HepG2 (cell line): ENCODE data around the gene TMEM145. TPM values are rescaled to one million over a fixed set of nuclear protein-coding genes. Genes with fewer than 3 reads are reported as not detected.

Experiments
- ARID5B ChIP-seq: IDR thresholded peaks from 2 replicates; pipeline ENCODE4 v1.4.0; 2020; ENCODE audit warnings: mild to moderate bottlenecking, missing genetic modification reagents
- ARNT2 ChIP-seq: sonication (generic); formaldehyde crosslinking; IDR thresholded peaks from 2 replicates; pipeline ENCODE4 v1.8.0; 2022; ENCODE audit warnings: mild to moderate bottlenecking, low read depth, missing genetic modification reagents, moderate library complexity
- BCL6 ChIP-seq: IDR thresholded peaks from 2 replicates; pipeline ENCODE4 v1.6.1; 2016; ENCODE audit warnings: missing genetic modification reagents, missing compliant biosample characterization
- JUNB ChIP-seq: sonication (generic); formaldehyde crosslinking; IDR thresholded peaks from 2 replicates; pipeline ENCODE4 v1.8.0; 2022; ENCODE audit warnings: missing genetic modification reagents, mild to moderate bottlenecking, borderline replicate concordance
- LBX2 ChIP-seq: sonication (generic); formaldehyde crosslinking; IDR thresholded peaks from 2 replicates; pipeline ENCODE4 v1.5.0; 2020; ENCODE audit warnings: missing genetic modification reagents, mild to moderate bottlenecking, borderline replicate concordance
- MTA1 ChIP-seq: sonication (generic); formaldehyde crosslinking; IDR thresholded peaks from 2 replicates; pipeline ENCODE4 v1.4.0; 2020; ENCODE audit warnings: missing genetic modification reagents, mild to moderate bottlenecking, borderline replicate concordance
- MYNN ChIP-seq: sonication (generic); formaldehyde crosslinking; IDR thresholded peaks from 2 replicates; pipeline ENCODE4 v1.4.0; 2020; ENCODE audit warnings: mild to moderate bottlenecking, low read depth, missing genetic modification reagents
- NR2F6 ChIP-seq, 2 experiments: IDR thresholded peaks; 2 replicates each; pipeline ENCODE4 v1.6.1; 2016; ENCODE audit warnings: antibody characterized with exemption in 1 of 2, mild to moderate bottlenecking in 1 of 2
- POLR2AphosphoS5 ChIP-seq: IDR thresholded peaks from 2 replicates; pipeline ENCODE4 v1.6.1; 2012; ENCODE audit warnings: low read depth, low read length
- ZNF574 ChIP-seq: sonication (generic); formaldehyde crosslinking; IDR thresholded peaks from 2 replicates; pipeline ENCODE4 v1.4.0; 2020; ENCODE audit warnings: missing genetic modification reagents
- ZNF598 ChIP-seq: sonication (generic); formaldehyde crosslinking; IDR thresholded peaks from 2 replicates; pipeline ENCODE4 v1.5.1; 2020; ENCODE audit warnings: mild to moderate bottlenecking, missing genetic modification reagents, borderline replicate concordance
- ZNF652 ChIP-seq: IDR thresholded peaks from 2 replicates; pipeline ENCODE4 v1.6.1; 2016; ENCODE audit warnings: low read depth, borderline replicate concordance
- ZNF883 ChIP-seq: sonication (generic); formaldehyde crosslinking; IDR thresholded peaks from 2 replicates; pipeline ENCODE4 v1.5.1; 2020; ENCODE audit warnings: mild to moderate bottlenecking, missing genetic modification reagents; ENCODE audit errors: not compliant biosample characterization
- polyA plus RNA-seq, 8 experiments: library from polyadenylated mRNA; depleted of rRNA in 3 of 8; stranded (reverse) in 7 of 8; unstranded in 1 of 8; fragments of >200 nt; fragmentation: Illumina TruSeq in 4 of 8; extraction: Trizol in 4 of 8; gene quantifications; 2 replicates each; pipeline versions ENCODE4 v1.2.1 to v1.2.3, GENCODE V29; 2011 to 2016; ENCODE audit warnings: low read depth in 4 of 8, missing spikeins in 1 of 8, mixed read lengths in 1 of 8; ENCODE audit not compliant: insufficient read depth in 1 of 8
- total RNA-seq, 5 experiments: library from RNA; depleted of rRNA; stranded (reverse); fragments of >200 nt; fragmentation: Illumina TruSeq; extraction: Trizol; gene quantifications; 2 replicates each; pipeline ENCODE4 v1.2.3, GENCODE V29; 2016; ENCODE audit warnings: low read depth in 1 of 5
- TF ChIP-seq, protein P1 (sequence below): IDR thresholded peaks from 2 replicates; pipeline ENCODE4 v1.6.1; 2016
- TF ChIP-seq, protein P2 (sequence below): IDR thresholded peaks from 2 replicates; pipeline ENCODE4 v1.6.1; 2016; ENCODE audit warnings: mild to moderate bottlenecking

TMEM145 gene
- total and polyA plus RNA-seq, 2 of the 13 experiments (the other 11 are each of a cell fraction or from before 2014, with no cell fraction given), result 0.07 to 5.1 TPM

DNA sequence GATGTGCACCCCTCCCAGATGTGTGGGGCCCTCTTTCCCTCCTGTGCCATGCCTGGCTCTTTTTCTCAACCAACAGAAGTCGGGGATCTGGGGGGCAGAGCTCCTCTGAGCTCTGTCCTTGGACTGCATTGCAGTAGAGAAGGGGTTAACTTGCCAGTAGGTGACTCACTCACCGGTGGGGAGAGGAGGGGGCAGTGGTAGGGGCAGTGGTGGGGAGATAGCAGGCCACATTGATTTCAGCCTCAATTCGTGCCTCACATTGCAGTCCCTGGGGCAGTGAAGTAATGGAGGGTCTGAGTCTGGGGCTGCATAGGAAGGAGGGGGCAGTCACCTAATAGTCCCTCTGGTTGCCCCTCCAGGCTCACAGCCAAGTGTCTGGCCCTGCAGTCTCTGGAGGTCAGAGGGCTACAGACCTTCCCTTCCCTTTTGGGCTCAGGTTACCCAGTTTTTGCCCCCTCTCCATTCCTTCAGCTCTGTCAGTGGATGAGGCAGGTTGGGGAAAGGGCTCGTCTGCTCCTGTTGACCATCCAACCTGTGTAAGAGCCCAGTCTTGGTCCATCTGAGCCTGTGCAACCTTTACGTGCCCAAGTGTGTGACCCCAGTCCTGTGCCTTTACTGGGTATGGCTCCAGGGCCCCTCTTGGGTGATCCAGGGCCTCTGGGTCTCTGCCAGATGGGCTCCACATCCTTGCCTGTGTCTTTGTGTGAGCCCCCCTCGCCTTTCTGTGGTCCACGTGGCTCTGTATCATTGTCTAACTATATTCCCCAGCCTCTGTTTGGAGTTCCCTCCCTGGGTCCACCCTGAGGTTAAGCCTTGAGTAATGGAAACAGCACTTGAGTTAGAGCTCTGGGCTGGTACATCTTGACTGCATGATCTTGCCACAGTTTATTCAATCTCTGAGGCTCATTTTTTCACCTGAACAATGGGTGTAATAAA is 31.0 kb upstream of the TMEM145 start (continued):
- TF ChIP-seq ZNF574, result peak; percentile 7; the same call in 1 of the 2 replicates
- TF ChIP-seq, protein P1, sequence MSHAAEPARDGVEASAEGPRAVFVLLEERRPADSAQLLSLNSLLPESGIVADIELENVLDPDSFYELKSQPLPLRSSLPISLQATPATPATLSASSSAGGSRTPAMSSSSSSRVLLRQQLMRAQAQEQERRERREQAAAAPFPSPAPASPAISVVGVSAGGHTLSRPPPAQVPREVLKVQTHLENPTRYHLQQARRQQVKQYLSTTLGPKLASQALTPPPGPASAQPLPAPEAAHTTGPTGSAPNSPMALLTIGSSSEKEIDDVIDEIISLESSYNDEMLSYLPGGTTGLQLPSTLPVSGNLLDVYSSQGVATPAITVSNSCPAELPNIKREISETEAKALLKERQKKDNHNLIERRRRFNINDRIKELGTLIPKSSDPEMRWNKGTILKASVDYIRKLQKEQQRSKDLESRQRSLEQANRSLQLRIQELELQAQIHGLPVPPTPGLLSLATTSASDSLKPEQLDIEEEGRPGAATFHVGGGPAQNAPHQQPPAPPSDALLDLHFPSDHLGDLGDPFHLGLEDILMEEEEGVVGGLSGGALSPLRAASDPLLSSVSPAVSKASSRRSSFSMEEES, result 0 out of 2 replicates have a peak, but pooled peaks have one; percentile 2
- TF ChIP-seq, protein P2, sequence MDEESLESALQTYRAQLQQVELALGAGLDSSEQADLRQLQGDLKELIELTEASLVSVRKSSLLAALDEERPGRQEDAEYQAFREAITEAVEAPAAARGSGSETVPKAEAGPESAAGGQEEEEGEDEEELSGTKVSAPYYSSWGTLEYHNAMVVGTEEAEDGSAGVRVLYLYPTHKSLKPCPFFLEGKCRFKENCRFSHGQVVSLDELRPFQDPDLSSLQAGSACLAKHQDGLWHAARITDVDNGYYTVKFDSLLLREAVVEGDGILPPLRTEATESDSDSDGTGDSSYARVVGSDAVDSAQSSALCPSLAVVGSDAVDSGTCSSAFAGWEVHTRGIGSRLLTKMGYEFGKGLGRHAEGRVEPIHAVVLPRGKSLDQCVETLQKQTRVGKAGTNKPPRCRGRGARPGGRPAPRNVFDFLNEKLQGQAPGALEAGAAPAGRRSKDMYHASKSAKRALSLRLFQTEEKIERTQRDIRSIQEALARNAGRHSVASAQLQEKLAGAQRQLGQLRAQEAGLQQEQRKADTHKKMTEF (CRISPR knock-in tag), result no peak; the same call in 1 of the 2 replicates
- no peak for TF ChIP-seq LBX2 (CRISPR knock-in tag)
- TF ChIP-seq NR2F6 (IDR thresholded peaks at IDR 0.05), result peak; percentile 32; the same call in 1 of the 2 replicates
- no peak for TF ChIP-seq NR2F6 (CRISPR knock-in tag; IDR thresholded peaks at IDR 0.05)
- TF ChIP-seq ARNT2, result no peak
- TF ChIP-seq MYNN (CRISPR knock-in tag), result no peak
- 0 out of 2 replicates have a peak, but pooled peaks have one; percentile 54 for TF ChIP-seq ZNF598
- TF ChIP-seq POLR2AphosphoS5, result no peak
- TF ChIP-seq ZNF652, result peak; percentile 97
- TF ChIP-seq ARID5B (CRISPR knock-in tag), result no peak
- peak; percentile 90 for TF ChIP-seq MTA1 (CRISPR knock-in tag)
- TF ChIP-seq JUNB (CRISPR knock-in tag), result peak; percentile 85
- no peak for TF ChIP-seq ZNF883
- peak; percentile 4; the same call in 1 of the 2 replicates for TF ChIP-seq BCL6 (CRISPR knock-in tag)
